GM12873 (cell line): ENCODE results near the gene ZBTB20.

Source experiments
- CTCF ChIP-seq: IDR thresholded peaks from 2 replicates; pipeline ENCODE4 v1.5.1; 2012; ENCODE audit warnings: low read depth, mild to moderate bottlenecking, moderate library complexity, low read length, control low read depth; ENCODE audit not compliant: insufficient read depth; ENCODE audit errors: missing control alignments

Gene ZBTB20

DNA sequence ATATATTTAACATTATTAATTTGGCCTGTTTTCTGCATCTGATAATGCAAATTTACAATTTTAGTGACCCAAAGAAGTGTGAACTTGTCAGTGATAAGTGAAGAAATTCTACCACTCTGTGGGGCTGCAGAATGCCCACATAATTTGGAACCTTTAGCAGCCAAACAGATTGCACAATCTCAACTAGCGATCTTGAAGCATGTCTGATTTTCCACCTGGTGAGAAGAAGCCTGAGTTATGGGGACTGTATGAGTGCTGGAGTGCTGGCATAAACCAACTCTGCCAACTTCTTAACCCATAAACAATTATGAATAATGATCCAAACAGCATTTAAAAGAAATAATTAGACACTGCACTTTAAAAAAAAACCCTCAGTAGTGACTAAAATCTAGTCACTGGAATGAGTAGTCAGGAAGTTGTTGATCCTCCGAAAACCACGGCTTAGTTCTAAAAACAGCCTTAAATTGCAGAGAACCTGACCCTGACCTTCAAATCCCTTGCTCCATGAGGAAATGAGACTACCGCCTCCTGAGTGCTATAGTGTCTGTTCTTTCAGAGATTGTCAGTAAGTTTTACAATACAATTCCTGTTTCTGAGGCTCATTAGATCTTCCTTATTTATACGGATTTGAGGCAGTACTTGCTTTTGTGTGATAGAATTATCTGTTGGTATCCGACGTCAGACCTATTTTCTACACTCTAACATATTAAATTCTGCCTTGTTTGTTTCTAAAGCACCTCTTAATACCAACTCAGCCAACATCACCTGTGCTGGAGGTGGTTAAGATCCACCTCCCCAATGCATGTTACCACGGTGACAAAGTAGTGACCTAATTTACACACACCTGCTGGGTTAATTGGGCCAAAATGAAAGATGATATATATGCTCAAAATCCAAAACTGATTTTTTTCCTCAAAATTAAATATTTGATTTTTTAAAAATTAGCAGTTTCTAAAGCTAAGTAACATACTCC is 267.7 kb downstream of the ZBTB20 start:
- TF ChIP-seq CTCF = no peak

DNA sequence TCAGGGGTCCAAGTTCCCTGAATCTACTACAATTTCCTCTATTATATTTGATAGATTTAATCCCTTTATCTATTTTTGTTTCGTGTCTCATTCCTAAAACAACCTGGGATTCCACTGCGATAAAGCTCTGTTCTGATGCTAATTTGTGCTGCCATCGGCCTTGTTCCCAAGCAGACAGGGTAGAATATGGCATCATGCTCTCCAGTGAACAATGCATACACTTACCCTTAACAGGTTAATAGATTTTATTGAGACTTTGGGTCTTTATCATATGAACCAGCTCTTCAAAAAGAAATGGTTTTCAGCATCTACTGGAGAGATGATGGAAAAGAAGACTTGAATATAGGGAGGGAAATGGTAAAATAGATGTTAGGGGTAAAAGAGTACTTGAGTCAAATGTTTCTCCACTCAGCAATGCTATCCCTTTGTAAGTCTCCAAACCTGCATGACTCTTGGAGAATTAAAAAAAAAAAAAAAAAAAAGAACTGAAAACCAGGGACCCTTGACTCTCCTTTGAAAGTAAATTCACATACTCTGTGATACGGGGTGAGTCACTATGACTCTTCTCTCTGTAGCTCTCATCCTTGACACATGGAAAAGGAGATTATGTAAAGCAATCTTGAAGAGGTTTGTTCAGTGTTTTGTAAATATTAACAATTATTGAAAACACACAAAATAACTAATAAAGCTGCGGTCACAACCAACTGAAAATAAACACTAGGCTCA is 268.8 kb downstream of the ZBTB20 start:
- TF ChIP-seq CTCF = no peak

DNA sequence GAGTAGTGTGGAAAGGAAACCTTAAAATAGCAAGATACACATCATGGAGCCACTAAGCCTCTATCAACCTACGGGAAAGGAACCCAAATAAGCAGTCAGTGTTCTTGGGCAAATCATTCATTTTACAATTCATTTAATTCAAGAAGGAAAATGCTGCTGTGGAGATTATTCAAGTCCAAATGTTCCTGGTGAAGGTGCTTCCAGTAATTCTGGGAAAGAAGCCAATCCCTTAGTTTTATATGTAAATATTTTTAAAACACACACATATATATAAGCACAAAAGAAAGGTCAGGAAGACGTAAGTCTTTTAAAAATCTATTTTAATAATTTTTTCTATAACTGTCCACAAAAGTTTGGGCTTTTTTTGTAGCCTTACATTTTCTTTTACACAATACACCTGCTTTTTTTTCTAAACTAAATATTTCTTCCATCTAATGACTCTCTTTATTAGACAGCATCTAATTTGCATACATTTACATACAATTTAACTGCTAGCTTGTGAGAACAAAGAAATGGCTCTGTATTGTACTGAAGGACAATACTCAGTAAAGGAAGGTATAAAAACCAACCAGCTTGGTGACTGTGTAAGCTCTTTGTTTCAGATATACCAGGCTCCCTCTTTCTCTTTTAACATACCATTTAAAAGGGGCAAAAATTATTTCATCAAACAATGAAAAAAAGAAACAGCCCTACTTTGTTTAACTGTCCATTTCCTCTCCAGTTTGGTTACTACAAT is 269.5 kb downstream of the ZBTB20 start:
- no peak for TF ChIP-seq CTCF

GRCh38 chr3:114874522-114874971 is 272.5 kb downstream of the ZBTB20 start:
- no peak for TF ChIP-seq CTCF

DNA sequence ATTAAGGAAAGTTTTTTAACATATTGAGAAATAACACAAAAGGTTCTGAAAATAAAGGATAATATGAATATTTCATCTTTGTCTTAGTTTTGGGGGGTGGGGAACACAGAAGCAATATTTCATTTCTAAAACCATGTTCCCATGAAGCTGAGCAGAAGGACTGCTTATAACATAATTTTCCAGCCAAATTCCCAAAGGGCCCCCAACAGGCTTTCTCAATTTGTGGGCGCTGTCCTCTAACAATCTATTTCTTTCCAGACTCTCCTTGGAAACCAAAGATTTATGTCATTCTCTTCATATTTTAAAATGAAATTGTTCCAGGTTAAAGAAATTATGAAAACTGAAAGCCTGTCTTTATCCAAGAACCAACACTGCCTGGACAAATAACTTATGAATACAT is 273.5 kb downstream of the ZBTB20 start:
- no peak for TF ChIP-seq CTCF

DNA sequence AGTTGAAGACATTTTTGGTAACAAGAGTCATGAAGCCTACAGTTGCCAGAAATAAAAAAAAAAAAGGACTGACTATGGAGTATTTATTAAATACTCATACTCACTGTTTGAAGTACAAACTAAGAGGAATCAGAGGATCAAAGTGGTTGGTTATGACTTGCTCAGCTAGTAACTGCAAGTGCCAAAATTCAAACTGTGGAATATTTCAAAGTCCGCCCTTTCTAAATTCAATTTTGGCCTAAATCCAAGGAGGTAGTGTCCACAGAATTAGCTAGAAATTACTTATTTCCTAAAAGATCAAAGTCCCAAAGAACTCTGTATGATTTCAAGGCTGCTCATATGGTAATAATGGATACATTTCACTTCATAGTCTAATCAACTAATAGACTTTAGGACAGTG is 274.5 kb downstream of the ZBTB20 start:
- TF ChIP-seq CTCF = no peak
